GM21526 (cell line): ENCODE data around the gene CALD1.

ENCODE experiments used
- ATAC-seq: cut with Tn5 transposase; IDR thresholded peaks from one replicate; pipeline ENCODE4 v1.9.1; 2021; ENCODE audit warnings: moderate library complexity; ENCODE audit not compliant: unreplicated experiment, low FRiP score

CALD1 gene, protein sequence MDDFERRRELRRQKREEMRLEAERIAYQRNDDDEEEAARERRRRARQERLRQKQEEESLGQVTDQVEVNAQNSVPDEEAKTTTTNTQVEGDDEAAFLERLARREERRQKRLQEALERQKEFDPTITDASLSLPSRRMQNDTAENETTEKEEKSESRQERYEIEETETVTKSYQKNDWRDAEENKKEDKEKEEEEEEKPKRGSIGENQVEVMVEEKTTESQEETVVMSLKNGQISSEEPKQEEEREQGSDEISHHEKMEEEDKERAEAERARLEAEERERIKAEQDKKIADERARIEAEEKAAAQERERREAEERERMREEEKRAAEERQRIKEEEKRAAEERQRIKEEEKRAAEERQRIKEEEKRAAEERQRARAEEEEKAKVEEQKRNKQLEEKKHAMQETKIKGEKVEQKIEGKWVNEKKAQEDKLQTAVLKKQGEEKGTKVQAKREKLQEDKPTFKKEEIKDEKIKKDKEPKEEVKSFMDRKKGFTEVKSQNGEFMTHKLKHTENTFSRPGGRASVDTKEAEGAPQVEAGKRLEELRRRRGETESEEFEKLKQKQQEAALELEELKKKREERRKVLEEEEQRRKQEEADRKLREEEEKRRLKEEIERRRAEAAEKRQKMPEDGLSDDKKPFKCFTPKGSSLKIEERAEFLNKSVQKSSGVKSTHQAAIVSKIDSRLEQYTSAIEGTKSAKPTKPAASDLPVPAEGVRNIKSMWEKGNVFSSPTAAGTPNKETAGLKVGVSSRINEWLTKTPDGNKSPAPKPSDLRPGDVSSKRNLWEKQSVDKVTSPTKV

DNA sequence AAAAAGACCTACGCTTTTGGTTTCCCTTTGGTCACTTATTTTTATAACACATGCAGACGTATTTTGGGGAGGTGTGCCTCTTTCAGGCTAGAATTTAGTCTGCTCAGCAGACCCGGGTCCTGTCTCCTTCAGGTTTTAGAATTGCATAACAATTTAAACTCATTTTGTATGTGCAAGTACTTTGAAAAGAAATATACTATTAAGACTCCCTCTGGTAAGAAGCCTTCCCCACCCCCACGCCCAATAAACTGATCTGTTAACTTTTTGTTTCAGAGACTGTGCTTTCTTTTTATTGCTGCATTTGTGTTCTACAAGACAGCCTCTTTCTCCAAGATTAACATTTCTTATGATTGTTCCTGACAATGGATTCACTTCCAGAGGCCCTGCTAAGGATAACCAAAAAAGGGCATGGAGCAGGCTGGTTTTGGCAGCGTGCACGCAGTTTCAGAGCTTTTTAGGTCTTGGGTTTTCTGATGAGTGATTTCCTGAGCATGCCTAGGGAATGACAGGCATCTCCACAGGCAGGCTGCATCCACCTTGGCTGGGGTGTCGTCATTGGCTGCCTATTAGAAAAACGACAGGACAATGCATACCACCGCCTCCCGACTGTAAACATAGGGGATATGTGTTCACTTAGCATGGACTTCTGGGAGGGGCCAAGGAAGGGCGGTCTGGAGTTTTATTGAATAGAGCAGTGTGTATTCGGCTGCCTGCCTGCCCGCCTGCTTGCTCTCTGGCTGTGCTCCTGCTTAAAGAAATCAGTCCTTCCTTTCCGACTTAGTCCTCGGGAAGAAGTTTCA is at the start of gene CALD1:
Gene CALD1 (plus strand): TSS at position 694 of the 800 bp plus-strand sequence. CDS start 88,100 bp downstream, outside the sequence.
- no peak for ATAC-seq

- no peak for ATAC-seq
These were observed 49.5 kb upstream of the CALD1 start for GRCh38 chr7:134729895-134730294.

DNA sequence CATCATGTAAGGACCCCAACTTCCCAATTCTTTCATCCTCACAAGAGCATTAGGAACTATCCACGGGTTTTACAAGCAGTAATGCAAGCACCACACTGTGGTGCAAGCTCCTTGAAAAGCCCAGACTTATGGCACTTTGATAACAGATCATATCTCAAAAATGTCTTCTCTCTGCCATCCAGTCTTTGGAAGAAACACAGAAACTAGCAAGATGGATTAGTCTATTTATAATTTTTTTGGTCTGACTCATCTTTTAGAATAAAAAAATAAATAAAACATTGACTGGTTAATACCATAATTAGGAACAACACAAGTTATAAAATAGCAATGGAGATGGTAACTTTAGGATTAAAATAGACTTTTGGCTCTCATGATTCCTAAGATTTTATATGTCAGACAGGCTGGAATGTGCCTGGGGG is 49.0 kb upstream of the CALD1 start:
- ATAC-seq, result no peak

- ATAC-seq, result no peak
These were observed 47.8 kb upstream of the CALD1 start for GRCh38 chr7:134731616-134732015.

DNA sequence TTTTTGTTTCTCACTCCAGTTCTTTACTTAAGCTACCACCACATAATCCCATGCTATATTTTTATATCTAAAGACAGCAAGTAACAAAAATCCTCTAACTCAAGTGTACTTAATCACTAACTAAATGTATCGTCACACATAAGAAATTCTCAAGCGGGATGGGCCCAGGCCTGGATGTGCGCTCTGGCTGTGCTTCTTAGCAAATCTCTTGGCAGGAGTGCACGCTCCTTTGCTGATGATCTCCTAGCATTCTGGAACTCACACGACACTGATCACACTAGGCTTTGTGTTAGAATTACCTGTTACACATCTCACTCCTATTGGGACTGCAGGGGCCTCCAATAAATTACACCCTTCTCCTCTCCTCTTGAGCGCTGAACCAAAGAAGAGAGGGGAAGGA is 46.7 kb upstream of the CALD1 start:
- ATAC-seq, result no peak

GRCh38 chr7:134736381-134736780 is 43.1 kb upstream of the CALD1 start:
- no peak for ATAC-seq

GRCh38 chr7:134737566-134738345 is 41.7 kb upstream of the CALD1 start:
- ATAC-seq, result no peak

DNA sequence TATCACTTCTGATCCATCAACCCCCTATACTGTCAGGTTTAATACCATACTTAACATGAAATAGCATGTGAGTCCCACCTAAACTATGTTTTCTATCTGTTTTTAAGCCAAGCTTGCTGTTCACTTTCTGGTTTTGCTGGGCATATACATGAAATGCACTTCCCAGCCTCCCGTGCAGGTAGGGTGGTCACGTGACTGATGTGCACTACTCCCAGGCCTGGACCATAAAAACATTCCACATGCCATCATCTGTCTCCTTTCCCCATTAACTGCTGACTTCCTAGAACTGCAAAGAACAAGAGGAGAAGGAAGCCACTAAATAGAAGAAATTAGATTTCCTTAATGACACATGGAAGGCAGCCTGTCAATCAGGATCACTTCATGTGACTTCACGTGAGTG is 40.1 kb upstream of the CALD1 start:
- no peak for ATAC-seq

DNA sequence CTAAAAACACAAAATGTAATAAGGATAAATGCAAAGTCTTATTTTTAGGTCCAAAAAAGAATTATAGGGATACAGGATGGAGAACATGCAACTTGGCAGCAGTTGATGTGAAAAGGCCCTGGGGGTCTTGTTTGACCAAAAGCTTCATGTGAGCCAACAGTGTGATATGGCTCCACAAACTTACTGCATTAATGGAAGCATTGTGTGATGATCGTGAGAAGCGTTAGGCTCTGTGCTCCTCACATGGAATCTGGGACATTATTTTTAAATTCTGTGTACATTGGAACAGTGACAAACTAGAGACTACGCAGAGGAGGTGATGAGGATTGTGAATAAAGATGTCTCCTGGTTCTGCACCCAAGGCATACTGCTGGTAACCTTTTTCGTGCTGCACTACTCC is 39.1 kb upstream of the CALD1 start:
- no peak for ATAC-seq

- no peak for ATAC-seq
These were observed 37.4 kb upstream of the CALD1 start for GRCh38 chr7:134741907-134742635.

DNA sequence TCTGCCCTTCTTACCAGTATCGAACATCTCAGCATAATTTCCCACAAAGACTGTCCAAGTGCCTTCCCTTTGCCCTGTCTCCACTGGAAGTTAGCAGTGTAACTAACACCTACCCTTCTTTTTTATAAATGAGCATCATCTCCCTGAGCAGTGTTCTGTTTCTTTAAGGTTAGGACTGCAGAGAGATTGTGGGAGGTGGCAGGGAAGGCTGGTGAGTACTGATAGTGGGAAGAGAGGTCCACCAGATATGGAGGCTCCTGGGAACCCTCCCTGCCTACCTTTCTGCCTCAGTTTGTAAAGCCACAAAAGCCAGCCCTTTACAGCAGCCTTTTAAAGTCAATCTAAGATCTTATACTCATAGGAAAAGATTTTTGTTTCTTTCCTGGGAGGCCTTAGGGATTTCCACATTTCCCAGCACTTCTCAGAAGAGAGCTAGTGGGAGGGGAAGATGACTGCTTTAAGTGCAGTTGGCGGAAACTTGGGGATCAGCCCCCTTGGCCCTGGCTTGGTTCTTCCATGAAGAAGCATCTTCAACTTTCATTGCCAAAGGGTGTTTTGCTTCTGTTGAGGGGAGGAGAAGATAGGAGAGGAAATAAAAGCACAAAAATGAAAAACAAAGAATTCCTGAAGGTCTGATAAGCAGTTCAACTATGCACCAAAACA is 36.6 kb upstream of the CALD1 start:
- ATAC-seq, result no peak

DNA sequence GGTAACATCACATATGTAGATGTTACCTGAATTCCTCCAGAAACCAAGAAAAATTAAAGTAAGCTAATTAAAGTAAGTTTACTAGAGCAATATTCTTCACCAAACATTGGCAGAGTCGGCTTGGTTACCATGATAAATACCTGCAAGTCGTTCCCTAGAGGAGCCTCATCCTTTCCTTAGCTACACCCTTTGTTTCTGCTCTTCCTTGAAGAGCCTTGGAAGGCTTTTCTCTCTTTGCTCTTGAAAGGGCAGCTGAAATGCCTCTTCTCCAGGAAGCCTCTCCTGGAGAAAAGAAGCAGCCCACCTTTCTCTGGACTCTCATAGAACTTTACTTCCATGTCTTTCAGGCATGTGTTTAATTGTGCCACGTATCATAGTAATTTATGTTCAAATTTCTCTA is 34.9 kb upstream of the CALD1 start:
- no peak for ATAC-seq

- no peak for ATAC-seq
These were observed 32.1 kb upstream of the CALD1 start for GRCh38 chr7:134747326-134747725.

DNA sequence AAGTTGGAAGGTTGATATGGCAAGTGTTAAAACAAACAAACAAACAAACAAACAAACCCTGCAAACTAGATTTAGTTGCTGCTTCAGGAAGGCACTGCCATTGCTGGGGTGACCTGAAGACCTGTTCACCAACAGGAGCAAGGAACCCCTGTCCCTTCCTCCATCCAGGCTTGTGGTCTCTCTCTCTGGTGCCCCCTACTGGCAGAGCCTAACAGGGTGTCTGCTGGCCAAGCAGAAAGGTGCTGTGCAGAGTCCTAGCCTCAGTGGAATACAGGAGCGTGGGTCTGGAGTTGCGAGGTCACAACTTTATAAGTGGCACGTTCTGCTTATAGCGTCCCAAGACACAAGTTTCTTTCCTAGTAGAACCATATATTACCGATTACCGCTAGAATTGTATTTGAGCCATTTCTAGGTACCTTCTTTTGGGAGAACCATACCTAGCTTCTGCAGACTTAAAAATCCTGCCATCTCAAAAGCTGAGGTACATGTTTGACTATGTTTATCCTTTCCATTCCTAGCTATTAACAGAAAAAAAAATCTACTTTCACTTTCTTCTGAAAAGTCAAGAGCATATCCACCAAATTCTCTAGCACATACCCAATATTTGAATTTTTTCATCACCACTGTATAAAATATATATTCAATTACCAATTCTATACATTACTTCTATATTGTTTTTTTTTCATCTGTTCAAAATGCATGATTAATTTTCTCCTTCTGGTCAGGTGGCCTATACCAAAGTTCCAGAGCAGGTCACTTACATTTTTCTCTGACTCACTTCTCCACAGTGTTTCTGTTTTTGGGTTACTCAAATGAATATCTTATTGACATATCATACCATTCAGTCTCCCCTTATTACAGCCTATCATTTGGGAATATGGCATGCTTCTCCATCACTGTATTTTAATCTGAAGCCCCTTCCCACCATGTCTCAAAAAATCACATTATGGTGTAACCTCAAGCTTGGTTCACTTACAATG is 29.1 kb upstream of the CALD1 start:
- peak; percentile 86 for ATAC-seq

DNA sequence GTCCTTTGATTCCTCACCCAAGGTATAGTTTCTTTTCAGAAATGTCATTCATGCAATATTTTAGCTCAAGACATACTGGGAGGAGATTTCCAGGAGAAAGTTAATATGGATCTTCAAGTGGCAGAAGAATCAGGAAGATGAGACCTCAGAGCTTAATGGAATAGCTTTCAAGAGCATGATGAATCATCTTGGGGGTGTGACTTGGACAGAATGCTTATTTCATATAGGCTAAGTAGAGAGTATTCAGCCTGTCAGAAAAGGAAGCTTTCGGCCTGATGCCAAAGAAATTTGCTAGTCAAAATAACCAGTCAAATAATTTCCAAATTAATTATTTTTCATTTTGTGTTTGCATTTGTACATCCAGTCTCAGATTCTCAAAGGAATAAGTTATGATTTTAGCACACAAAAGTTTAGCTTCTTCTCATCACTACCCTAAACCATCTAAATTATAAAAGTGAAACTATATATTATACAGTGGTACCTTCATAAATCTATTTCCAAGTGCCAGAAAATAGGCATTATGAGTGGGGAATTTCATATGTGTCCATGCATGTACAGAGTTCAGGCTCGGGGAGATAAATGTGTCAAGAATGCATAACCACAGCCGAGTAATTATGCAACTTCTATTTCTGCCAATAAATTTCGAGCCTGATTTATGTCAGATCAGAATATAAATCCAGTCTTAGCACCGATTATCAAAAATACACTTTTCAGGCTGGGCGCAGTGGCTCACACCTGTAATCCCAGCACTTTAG is 27.3 kb upstream of the CALD1 start:
- ATAC-seq, result no peak

- no peak for ATAC-seq
These were observed 23.9 kb upstream of the CALD1 start for GRCh38 chr7:134755422-134756022.

DNA sequence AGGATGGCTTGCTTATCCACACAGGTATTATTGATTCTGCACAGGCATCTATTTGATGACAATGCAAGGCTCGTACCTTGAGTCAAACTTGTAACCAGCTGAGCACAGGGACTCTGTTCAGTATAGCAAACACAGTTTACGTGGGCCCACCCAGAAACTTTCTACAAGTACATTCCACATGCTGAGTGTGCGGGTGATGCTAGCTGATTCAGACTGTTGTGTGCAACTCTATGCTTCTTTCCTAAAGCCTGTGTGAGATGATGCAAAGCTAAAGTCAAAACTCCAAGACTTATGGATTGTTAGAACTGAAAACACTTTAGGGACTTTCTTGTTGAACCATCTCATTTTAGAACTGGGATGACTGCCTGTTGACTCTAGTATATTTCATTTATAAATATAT is 21.5 kb upstream of the CALD1 start:
- ATAC-seq, result no peak
